ENCODE measurements around the gene AKAP8. TPM values are rescaled to one million over a fixed set of nuclear protein-coding genes. Genes with fewer than 3 reads are reported as not detected.

The AKAP8 gene
- total and polyA plus RNA-seq, 8 donors = 9.5 to 38.7 (median 21.4) TPM

DNA sequence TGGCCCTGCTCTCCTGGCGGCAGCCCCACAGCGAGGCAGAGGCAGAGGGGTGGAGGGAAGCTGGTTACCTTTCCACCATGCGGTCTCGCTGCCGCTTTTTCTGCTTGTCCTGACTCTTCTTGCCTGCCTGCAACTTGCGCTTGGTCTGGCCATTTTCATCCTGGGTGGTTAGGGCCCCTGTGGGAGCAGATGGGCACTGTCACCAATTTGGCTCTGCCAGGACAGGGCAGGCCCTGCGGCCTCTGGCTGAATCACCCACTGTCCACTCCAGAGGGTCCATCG is 19.6 kb upstream of the AKAP8 start:
- no peaks in the 10 kb centered on the region for H3K27me3 ChIP-seq
- TF ChIP-seq, protein P1, sequence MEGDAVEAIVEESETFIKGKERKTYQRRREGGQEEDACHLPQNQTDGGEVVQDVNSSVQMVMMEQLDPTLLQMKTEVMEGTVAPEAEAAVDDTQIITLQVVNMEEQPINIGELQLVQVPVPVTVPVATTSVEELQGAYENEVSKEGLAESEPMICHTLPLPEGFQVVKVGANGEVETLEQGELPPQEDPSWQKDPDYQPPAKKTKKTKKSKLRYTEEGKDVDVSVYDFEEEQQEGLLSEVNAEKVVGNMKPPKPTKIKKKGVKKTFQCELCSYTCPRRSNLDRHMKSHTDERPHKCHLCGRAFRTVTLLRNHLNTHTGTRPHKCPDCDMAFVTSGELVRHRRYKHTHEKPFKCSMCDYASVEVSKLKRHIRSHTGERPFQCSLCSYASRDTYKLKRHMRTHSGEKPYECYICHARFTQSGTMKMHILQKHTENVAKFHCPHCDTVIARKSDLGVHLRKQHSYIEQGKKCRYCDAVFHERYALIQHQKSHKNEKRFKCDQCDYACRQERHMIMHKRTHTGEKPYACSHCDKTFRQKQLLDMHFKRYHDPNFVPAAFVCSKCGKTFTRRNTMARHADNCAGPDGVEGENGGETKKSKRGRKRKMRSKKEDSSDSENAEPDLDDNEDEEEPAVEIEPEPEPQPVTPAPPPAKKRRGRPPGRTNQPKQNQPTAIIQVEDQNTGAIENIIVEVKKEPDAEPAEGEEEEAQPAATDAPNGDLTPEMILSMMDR (IDR thresholded peaks at IDR 0.05) = no peak
- TF ChIP-seq POLR2AphosphoS5 (IDR thresholded peaks at IDR 0.05) (no peak), POLR2A (IDR thresholded peaks at IDR 0.05) (no peak), EP300 (IDR thresholded peaks at IDR 0.05) (no peak)
- no peak overlapping the region for H3K27ac ChIP-seq
- no peak for DNase-seq
- no peaks in the 10 kb centered on the region for H3K9me3 ChIP-seq
- 83 to 98% (median 95%) methylated on average over 7 to 8 of the region's 8 CpGs for whole genome bisulfite sequencing, 5 donors
- H3K4me3 ChIP-seq = no peak overlapping the region
- H3K36me3 ChIP-seq = peaks cover 76 to 98% (median 96%) of the 10 kb centered on the region in 4 donors
- H3K4me1 ChIP-seq = peaks cover under 1 to 43% (median 26%) of the 10 kb centered on the region in 4 donors
- intact Hi-C loops (cut with DNase I; ENCODE audit: low total_unique reads) = no loop called here

DNA sequence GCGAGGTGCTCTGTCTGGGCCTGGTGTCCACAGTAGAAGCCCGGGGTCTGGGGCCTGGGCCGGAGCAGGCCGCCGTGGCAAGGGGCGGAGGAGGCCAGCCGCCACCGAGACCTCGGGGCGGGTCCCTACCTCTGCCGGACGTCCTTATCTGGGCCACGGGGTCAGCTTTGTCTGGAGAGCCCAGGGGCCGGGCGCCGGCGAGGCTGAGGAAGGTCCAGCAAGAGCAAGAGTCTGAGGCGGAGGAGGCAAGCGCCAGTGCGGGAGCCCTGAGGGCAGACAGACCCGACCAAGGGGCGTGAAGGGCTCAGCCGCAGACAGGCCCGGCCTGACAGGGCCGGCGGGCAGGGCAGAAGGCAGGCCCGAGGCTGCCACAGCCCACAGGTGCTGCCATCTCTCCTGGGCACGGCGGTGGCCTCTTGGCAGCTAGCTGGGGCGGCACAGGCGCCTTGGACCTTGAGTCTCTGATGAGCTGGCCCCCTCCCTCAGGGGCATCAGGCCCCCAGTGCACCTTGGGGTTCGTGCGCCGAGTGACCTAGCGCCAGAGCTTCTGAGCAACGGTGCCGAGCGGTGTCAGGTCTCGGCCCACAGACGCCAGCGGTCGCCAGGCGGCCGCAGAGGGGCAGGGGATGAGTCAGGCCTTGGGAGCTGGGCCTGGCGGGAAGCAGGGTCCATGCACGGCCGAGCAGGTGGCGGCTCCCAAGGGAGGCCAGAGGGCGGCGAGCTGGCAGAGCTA is 19.1 kb upstream of the AKAP8 start:
- Histone ChIP-seq H3K27ac (no peak overlapping the region), H3K27me3 (no peaks in the 10 kb centered on the region), H3K36me3 (peaks cover 76 to 99% (median 98%) of the 10 kb centered on the region in 4 donors), H3K4me1 (peaks cover 0 to 38% (median 21%) of the 10 kb centered on the region in 4 donors), H3K4me3 (no peak overlapping the region), H3K9me3 (no peaks in the 10 kb centered on the region)
- no peak for DNase-seq
- intact Hi-C loops (cut with DNase I; ENCODE audit: low total_unique reads) = no loop called here
- no peak for TF ChIP-seq POLR2AphosphoS5 (IDR thresholded peaks at IDR 0.05)
- TF ChIP-seq, protein P1 (IDR thresholded peaks at IDR 0.05) = no peak
- WGBS, 5 donors = 64 to 79% (median 72%) methylated on average over 39 to 50 of the region's 50 CpGs; no CpG with 5 or more reads in 1 of the 5 donors

DNA sequence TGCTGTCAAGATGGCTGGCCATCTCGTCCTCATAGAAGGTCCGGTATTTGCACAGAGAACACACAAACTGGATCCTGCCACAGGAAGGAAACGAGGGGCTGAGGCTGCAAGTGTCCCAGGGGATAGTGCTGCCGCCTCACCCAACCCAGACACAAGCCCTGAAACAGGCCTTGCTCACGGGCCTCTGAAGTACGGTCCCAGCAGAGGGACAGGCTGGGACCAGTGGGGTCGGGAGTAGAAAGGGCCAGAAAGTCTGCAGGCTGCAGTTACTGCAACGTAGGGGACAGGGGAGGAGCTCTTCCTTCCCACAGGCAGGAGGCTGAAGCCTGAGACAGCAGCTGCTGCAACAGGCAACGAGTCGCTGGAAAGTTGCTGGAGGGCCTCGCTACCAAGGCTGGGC is 18.2 kb upstream of the AKAP8 start:
- Histone ChIP-seq H3K9me3 (no peaks in the 10 kb centered on the region), H3K4me1 (peaks cover 0 to 29% (median 13%) of the 10 kb centered on the region in 4 donors), H3K4me3 (no peak overlapping the region), H3K36me3 (peaks cover 72 to 99% (median 97%) of the 10 kb centered on the region in 4 donors), H3K27me3 (no peaks in the 10 kb centered on the region), H3K27ac (no peak overlapping the region)
- no peak for DNase-seq
- intact Hi-C loops (cut with DNase I; ENCODE audit: low total_unique reads) = no loop called here
- no peak for TF ChIP-seq POLR2AphosphoS5 (IDR thresholded peaks at IDR 0.05)
- no peak for TF ChIP-seq POLR2A (IDR thresholded peaks at IDR 0.05)
- TF ChIP-seq EP300 (IDR thresholded peaks at IDR 0.05) = no peak
- TF ChIP-seq, protein P1 (IDR thresholded peaks at IDR 0.05) = no peak
- 84 to 92% (median 86%) methylated on average over 11 of the region's 11 CpGs for WGBS, 5 donors

DNA sequence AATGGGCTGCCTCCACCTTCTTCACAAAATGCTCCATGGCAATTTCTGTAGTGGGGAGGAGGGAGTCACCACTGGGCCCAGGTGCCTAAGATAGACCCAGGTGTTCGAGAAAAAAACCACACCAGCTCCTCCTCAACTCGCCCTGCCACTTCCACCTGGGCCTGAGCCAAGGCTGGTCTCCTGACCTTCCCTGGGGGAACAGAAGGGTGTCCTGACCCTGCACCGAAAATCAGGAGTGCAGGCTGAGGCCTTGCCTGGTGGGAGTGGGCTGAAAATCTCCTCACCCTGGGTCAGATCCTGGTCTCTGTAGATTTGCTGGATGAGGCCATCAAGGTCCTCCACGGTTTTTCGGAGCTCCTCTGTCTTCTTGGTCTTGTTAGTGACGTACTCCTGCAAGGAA is 17.6 kb upstream of the AKAP8 start:
- Histone ChIP-seq H3K27ac (no peak overlapping the region), H3K4me3 (no peak overlapping the region), H3K4me1 (peaks cover 0 to 23% (median 10%) of the 10 kb centered on the region in 4 donors), H3K36me3 (peaks cover 69 to 97% (median 96%) of the 10 kb centered on the region in 4 donors), H3K27me3 (no peaks in the 10 kb centered on the region), H3K9me3 (no peaks in the 10 kb centered on the region)
- intact Hi-C loops (cut with DNase I; ENCODE audit: low total_unique reads) = no loop called here
- no peak for DNase-seq
- TF ChIP-seq POLR2A (IDR thresholded peaks at IDR 0.05) (no peak), POLR2AphosphoS5 (IDR thresholded peaks at IDR 0.05) (no peak), EP300 (IDR thresholded peaks at IDR 0.05) (no peak)
- TF ChIP-seq, protein P1 (IDR thresholded peaks at IDR 0.05) = no peak
- 73 to 83% (median 74%) methylated on average over 5 to 6 of the region's 6 CpGs for WGBS, 5 donors
